K562 (cell line): ENCODE measurements around the gene LY6G6C. TPM values are rescaled to one million over a fixed set of nuclear protein-coding genes. Genes with fewer than 3 reads are reported as not detected.

Experiments used
- ATF4 ChIP-seq: fragments of 450-650 bp; formaldehyde crosslinking; IDR thresholded peaks from 2 replicates; pipeline ENCODE4 v1.4.0; 2022; ENCODE audit warnings: mild to moderate bottlenecking, moderate library complexity
- BACH1 ChIP-seq: fragments of 200-800 bp; sonication (Bioruptor generic); IDR thresholded peaks from 2 replicates; pipeline ENCODE4 v1.6.1; 2016; ENCODE audit warnings: missing genetic modification characterization, missing compliant biosample characterization
- CBFA2T2 ChIP-seq: fragments of 450-650 bp; conservative IDR thresholded peaks from 2 replicates; pipeline ENCODE4 v1.6.1; 2017; ENCODE audit warnings: mild to moderate bottlenecking
- CREM ChIP-seq: IDR thresholded peaks from 2 replicates; pipeline ENCODE4 v1.6.1; 2014; ENCODE audit warnings: antibody characterized with exemption, low read depth
- FIP1L1 ChIP-seq: fragments of 200-400 bp; formaldehyde crosslinking; IDR thresholded peaks from 2 replicates; pipeline ENCODE4 v1.6.1; 2018; ENCODE audit warnings: mild to moderate bottlenecking, low read depth, low read length; ENCODE audit not compliant: poor library complexity, severe bottlenecking
- ILF3 ChIP-seq: fragments of 450-650 bp; IDR thresholded peaks from 2 replicates; pipeline ENCODE4 v1.6.1; 2018; ENCODE audit warnings: antibody characterized with exemption, mild to moderate bottlenecking, moderate library complexity, borderline replicate concordance
- SMARCA5 ChIP-seq: fragments of 450-650 bp; IDR thresholded peaks from 2 replicates; pipeline ENCODE4 v1.6.1; 2016
- ZNF224 ChIP-seq: sonication (generic); formaldehyde crosslinking; IDR thresholded peaks from 2 replicates; pipeline ENCODE4 v1.8.0; 2022; ENCODE audit warnings: mild to moderate bottlenecking, missing genetic modification reagents
- ZNF644 ChIP-seq: fragments of 200-800 bp; sonication (Bioruptor generic); IDR thresholded peaks from 2 replicates; pipeline ENCODE4 v1.6.1; 2016; ENCODE audit warnings: low read depth, missing genetic modification characterization, missing compliant biosample characterization
- ZNF695 ChIP-seq: fragments of 450-650 bp; formaldehyde crosslinking; IDR thresholded peaks from 2 replicates; pipeline ENCODE4 v1.4.0; 2020; ENCODE audit warnings: mild to moderate bottlenecking, moderate library complexity
- polyA plus RNA-seq, 8 experiments: library from polyadenylated mRNA; depleted of rRNA in 4 of 8; stranded (reverse) in 5 of 8; unstranded in 3 of 8; fragments of >200 nt; fragmentation: Nextera tagmentation in 2 of 8; fragmentation: Illumina TruSeq in 1 of 8; extraction: Ambion mirVana in 2 of 8; extraction: Trizol in 1 of 8; gene quantifications; 2 replicates each; pipeline versions ENCODE4 v1.2.1 to v1.2.3, GENCODE V29; 2011 to 2014; ENCODE audit warnings: inconsistent platforms in 1 of 8, missing spikeins in 1 of 8
- total RNA-seq, 7 experiments: library from RNA; depleted of rRNA in 6 of 7; stranded (reverse); fragments of >200 nt in 6 of 7; fragmentation: Illumina TruSeq in 2 of 7; extraction: Trizol in 2 of 7; gene quantifications; 2 replicates each; pipeline versions ENCODE4 v1.2.1 to v1.2.3, GENCODE V29; 2011 to 2021; ENCODE audit warnings: low replicate concordance in 1 of 7
- TF ChIP-seq, protein P1 (sequence below): sonication (generic); formaldehyde crosslinking; IDR thresholded peaks from 2 replicates; pipeline ENCODE4 v1.8.0; 2023; ENCODE audit warnings: missing genetic modification reagents, mild to moderate bottlenecking, borderline replicate concordance

The LY6G6C gene
- total and polyA plus RNA-seq, 9 of the 15 experiments (the other 6 are each of a cell fraction or from before 2014, with no cell fraction given), result 0.06 to 0.20 TPM; not detected in 7

DNA sequence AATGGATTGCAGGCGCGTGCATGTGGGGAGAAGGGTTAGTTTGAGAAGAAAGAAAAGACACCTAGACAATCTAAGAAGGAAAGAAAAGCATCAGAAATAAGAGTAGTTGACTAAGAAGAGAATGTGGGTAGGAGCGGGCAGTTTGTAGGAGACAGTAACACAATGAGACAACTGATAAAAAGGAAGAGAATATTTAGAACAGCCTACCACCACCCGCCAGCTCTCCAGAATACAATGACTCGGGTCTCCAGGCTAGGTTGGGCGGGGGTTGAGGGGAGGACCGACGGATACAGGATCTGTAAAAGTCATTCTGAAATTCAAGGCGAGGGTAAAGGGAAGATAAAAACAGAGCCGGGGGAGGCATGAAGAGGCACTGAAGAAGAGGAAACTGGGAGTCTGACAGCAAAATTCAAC is 19.1 kb downstream of the LY6G6C start (continued):
- TF ChIP-seq, protein P1, sequence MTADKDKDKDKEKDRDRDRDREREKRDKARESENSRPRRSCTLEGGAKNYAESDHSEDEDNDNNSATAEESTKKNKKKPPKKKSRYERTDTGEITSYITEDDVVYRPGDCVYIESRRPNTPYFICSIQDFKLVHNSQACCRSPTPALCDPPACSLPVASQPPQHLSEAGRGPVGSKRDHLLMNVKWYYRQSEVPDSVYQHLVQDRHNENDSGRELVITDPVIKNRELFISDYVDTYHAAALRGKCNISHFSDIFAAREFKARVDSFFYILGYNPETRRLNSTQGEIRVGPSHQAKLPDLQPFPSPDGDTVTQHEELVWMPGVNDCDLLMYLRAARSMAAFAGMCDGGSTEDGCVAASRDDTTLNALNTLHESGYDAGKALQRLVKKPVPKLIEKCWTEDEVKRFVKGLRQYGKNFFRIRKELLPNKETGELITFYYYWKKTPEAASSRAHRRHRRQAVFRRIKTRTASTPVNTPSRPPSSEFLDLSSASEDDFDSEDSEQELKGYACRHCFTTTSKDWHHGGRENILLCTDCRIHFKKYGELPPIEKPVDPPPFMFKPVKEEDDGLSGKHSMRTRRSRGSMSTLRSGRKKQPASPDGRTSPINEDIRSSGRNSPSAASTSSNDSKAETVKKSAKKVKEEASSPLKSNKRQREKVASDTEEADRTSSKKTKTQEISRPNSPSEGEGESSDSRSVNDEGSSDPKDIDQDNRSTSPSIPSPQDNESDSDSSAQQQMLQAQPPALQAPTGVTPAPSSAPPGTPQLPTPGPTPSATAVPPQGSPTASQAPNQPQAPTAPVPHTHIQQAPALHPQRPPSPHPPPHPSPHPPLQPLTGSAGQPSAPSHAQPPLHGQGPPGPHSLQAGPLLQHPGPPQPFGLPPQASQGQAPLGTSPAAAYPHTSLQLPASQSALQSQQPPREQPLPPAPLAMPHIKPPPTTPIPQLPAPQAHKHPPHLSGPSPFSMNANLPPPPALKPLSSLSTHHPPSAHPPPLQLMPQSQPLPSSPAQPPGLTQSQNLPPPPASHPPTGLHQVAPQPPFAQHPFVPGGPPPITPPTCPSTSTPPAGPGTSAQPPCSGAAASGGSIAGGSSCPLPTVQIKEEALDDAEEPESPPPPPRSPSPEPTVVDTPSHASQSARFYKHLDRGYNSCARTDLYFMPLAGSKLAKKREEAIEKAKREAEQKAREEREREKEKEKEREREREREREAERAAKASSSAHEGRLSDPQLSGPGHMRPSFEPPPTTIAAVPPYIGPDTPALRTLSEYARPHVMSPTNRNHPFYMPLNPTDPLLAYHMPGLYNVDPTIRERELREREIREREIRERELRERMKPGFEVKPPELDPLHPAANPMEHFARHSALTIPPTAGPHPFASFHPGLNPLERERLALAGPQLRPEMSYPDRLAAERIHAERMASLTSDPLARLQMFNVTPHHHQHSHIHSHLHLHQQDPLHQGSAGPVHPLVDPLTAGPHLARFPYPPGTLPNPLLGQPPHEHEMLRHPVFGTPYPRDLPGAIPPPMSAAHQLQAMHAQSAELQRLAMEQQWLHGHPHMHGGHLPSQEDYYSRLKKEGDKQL (CRISPR knock-in tag), result peak; percentile 97; the same call in 1 of the 2 replicates
- TF ChIP-seq ILF3 (no peak), CBFA2T2 (no peak), FIP1L1 (no peak), SMARCA5 (no peak; the same call in none of the 2 replicates), ATF4 (CRISPR knock-in tag) (0 out of 2 replicates have a peak, but pooled peaks have one; percentile 4), ZNF224 (CRISPR knock-in tag) (no peak), CREM (no peak), BACH1 (tag) (0 out of 2 replicates have a peak, but pooled peaks have one; percentile 72), ZNF695 (CRISPR knock-in tag) (no peak), ZNF644 (tag) (no peak)
